Coronary artery (tissue), 2 donors: Measurements from ENCODE around the gene TIFAB.

ENCODE experiments used
- DNase-seq: peaks from one replicate; pipeline ENCODE4 v3.0.0-alpha.2; 2017; ENCODE audit warnings: low spot score
- H3K27ac ChIP-seq, 2 donors: fragments of 200-600 bp; sonication (generic); one replicate each; pipeline ENCODE4 v1.5.1; 2016 to 2019
- H3K4me3 ChIP-seq: fragments of 200-600 bp; sonication (generic); 2 replicates; pipeline ENCODE4 v1.5.1; 2016; ENCODE audit warnings: mild to moderate bottlenecking, moderate library complexity
- TF ChIP-seq, protein P1 (sequence below): fragments of 200-600 bp; sonication (generic); IDR thresholded peaks from one replicate; pipeline ENCODE4 v1.5.1; 2019; ENCODE audit warnings: antibody characterized with exemption

The TIFAB gene

DNA sequence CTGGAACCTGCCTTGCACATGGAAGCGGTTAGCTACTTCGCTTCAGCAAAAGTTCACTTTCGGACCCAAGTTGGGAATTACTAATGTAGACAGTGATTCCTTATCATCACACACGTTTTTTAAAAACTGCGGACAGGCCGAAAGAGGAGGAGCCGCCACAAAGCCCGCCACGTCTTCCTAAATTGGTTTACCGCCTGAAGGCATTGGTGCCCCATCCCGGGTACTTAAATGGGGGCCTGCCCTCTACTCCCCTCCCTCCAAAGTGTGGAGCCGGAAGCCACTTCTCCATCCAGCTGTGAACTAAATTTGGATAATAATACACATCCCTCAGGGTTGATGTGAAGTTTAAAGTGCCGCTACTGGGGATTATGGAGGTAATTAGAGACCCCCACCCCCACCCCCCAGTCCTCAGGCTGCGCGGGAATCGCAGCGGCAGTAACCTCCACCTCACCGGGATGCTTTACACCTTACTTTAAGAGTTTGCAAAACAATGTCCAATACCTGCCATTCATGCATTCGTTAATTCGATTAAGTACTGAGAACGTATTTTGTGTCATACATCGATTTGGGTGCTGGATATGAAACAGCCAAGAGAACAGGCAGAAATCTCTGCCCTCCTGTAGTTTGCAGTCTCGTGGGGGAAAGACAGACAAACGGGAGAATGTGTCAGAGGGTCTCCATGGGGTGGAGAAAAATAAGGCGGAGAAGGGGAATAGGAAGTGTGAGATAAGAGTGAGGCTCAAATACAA, 52.2 kb downstream of the TIFAB start:
- DNase-seq: no peak
- peak overlapping the region; percentile 75 to 88 for H3K27ac ChIP-seq

DNA sequence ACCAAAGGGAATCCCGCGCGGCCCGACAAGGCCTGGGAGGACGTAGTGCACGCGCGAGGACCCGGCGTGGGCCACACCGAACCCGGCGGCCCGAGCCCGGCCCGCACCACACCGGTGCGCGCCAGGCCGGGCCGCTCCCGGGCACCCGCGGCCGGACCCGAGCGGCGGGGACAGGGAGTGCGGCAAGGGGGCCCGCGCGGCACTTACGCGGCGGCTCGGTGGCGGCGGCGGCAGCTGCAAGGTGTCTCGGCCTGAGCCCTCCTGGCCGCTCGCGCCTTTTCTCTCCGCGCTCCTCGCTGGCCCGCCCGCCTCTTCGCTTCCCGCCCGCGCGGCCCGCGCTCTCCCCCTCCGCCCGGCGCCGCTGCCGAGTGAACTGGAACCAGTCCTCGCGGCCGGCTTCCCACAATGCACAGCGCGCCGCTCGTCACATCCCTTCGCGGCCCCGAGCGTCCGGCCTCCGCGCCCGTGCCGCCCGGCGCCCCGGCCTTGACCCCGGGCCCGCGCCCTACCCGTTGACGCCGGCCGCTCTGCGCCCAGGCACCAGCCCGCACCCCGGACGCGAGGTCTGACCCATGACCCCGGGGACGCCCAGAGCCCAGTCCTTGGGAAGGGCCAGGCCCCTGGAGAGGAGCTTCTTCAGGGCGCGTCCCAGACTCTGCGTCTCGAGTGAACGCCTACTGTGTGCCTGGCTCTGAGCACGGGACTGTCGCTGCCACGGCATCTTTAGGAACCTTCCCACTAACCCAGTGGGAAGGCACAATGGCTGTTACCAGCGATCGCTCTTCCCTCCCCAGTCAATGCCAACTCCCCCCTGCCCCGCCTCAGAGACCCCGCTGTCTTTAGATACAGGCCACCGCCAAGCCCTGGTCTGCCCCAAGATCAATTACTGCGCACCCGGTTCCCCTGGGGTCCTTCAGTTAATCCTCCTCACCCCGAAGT, 53.0 kb downstream of the TIFAB start, which contains the start of gene MACROH2A1:
MACROH2A1 (minus strand) TSS at position 377 of the 939 bp plus-strand sequence. CDS start 10,138 bp downstream, outside the sequence.
- peak within 1 kb of the TSS; percentile 75 to 88 for H3K27ac ChIP-seq
- peak; percentile 91 for DNase-seq
- H3K4me3 ChIP-seq: peak within 1 kb of the TSS; percentile 91
- TF ChIP-seq, protein P1, sequence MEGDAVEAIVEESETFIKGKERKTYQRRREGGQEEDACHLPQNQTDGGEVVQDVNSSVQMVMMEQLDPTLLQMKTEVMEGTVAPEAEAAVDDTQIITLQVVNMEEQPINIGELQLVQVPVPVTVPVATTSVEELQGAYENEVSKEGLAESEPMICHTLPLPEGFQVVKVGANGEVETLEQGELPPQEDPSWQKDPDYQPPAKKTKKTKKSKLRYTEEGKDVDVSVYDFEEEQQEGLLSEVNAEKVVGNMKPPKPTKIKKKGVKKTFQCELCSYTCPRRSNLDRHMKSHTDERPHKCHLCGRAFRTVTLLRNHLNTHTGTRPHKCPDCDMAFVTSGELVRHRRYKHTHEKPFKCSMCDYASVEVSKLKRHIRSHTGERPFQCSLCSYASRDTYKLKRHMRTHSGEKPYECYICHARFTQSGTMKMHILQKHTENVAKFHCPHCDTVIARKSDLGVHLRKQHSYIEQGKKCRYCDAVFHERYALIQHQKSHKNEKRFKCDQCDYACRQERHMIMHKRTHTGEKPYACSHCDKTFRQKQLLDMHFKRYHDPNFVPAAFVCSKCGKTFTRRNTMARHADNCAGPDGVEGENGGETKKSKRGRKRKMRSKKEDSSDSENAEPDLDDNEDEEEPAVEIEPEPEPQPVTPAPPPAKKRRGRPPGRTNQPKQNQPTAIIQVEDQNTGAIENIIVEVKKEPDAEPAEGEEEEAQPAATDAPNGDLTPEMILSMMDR: no peak

More for the DNA sequence above, 52.2 kb downstream of the TIFAB start:
- H3K4me3 ChIP-seq: peak overlapping the region; percentile 91
- TF ChIP-seq, protein P1: no peak

DNA sequence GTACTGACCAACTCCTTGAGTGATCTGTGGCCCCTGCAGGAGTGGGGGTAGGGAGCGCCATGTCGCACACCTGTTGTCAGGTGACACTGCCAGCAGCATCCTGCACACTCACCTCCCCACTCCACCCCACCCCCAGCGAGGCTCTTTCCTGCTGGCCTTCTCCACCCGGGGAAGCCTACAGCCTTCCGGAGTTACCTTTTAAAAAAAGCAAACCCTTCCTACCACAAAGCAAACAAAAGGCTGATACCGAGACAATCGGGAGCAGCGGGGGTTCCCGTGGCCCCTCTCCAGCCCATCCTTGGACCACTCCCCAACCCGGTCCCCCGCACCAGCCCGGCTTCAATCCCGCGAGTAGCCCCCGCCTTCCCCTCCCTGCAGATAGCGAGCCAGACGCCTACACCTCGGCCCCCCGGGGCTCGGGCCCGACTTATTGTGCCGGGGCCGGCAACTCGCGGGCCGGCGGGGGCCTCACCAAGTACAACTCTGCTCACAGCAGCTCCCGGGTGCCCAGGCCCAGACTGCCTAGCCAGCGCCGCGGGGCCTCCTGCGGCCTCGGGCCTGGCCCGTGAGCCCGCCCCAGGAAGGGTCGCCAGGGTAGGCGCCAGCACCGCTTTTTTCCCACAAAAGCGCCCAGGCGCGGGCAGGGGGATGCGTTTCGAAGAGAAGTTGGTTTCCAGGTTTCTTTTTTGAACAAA, 53.8 kb downstream of the TIFAB start:
- peak overlapping the region; percentile 91 for H3K4me3 ChIP-seq
- peak overlapping the region; percentile 75 to 88 for H3K27ac ChIP-seq
- TF ChIP-seq, protein P1: no peak
- no peak for DNase-seq
